Vagina (tissue), 2 donors: ENCODE measurements around the gene ATMIN. TPM values are rescaled to one million over a fixed set of nuclear protein-coding genes. Genes with fewer than 3 reads are reported as not detected.
A peak's percentile ranks its signal among the peaks of the same experiment; 100 is the strongest.

Experiments
- DNase-seq, 2 donors: peaks; one replicate each; pipeline ENCODE4 v3.0.0-alpha.2; 2017; ENCODE audit errors: extremely low spot score in 2 of 2
- H3K27ac ChIP-seq: fragments of 200-600 bp; sonication (generic); one replicate; pipeline ENCODE4 v1.5.1; 2019
- H3K27me3 ChIP-seq: fragments of 200-600 bp; sonication (generic); one replicate; pipeline ENCODE4 v1.5.1; 2019
- H3K36me3 ChIP-seq, 2 donors: fragments of 200-600 bp; sonication (generic); one replicate each; pipeline ENCODE4 v1.5.1; 2017 to 2019
- H3K4me1 ChIP-seq: fragments of 200-600 bp; sonication (generic); one replicate; pipeline ENCODE4 v1.5.1; 2019
- H3K4me3 ChIP-seq, 2 donors: fragments of 200-600 bp; sonication (generic); 1 replicate in 1 of 2; 2 replicates in 1 of 2; pipeline ENCODE4 v1.5.1; 2016 to 2019
- H3K9me3 ChIP-seq: fragments of 200-600 bp; sonication (generic); one replicate; pipeline ENCODE4 v1.5.1; 2019
- CTCF ChIP-seq, 3 experiments: fragments of 450-650 bp in 2 of 3; fragments of 200-600 bp in 1 of 3; sonication (generic) in 1 of 3; IDR thresholded peaks; one replicate each; pipeline ENCODE4 v1.5.1; 2017 to 2019; ENCODE audit warnings: antibody characterized with exemption in 3 of 3, mild to moderate bottlenecking in 2 of 3, moderate library complexity in 2 of 3
- POLR2A ChIP-seq, 2 donors: fragments of 450-650 bp; IDR thresholded peaks; one replicate each; pipeline ENCODE4 v1.6.1; 2017; ENCODE audit warnings: antibody characterized with exemption in 2 of 2, mild to moderate bottlenecking in 2 of 2, moderate library complexity in 2 of 2
- POLR2AphosphoS5 ChIP-seq, 2 donors: sonication (generic); formaldehyde crosslinking; IDR thresholded peaks; one replicate each; pipeline ENCODE4 v1.9.0; 2017; ENCODE audit warnings: antibody characterized with exemption in 2 of 2, mild to moderate bottlenecking in 2 of 2, low read depth in 1 of 2; ENCODE audit not compliant: insufficient read depth in 1 of 2
- intact Hi-C: fragments of 100-400 bp; cut with DNase I; formaldehyde crosslinking; loops from one replicate; pipeline ENCODE4 v1.15.1; 2023
- total RNA-seq: library from RNA; depleted of rRNA; stranded (reverse); fragments of >200 nt; gene quantifications from one replicate; pipeline ENCODE4 v1.2.3, GENCODE V29; 2016

ATMIN gene
- 29.7 TPM for total RNA-seq

DNA sequence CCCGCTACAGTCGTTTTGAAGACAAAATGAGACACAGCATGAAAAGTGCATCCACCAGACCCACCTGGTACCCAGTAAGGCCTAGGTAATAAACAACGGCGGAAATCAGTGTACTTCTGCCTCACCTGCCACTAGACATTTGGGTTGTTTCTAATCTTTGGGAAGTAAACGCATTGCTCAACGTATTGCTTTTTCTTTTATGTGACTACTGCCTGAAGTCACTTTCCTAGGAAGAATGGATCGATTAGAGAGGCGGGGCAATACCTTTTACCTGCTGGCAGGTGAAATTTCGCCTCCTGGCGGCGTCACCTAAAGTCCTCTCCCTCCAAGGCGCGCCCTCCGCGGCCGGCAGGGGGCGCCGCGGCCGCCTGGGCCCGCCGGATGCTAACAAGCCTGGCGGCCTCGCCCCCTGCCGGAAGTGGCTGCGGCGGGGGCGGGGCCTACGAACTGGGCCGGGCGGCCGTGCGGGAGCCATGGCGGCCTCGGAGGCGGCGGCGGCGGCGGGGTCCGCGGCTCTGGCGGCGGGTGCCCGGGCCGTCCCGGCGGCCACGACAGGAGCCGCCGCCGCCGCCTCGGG lies at the start of gene ATMIN:
Gene ATMIN, plus strand, starts transcription at position 445 of the 577 bp plus-strand sequence. Its CDS starts 29 bp downstream, at position 474.
- TF ChIP-seq POLR2AphosphoS5 (IDR thresholded peaks at IDR 0.05; ENCODE audit: insufficient read depth in 1 of 2, low read depth in 1 of 2) (no peak), CTCF (IDR thresholded peaks at IDR 0.05) (peak; percentile 87 to 94 (median 88)), POLR2A (IDR thresholded peaks at IDR 0.05) (peak in 1 of 2 donors; percentile 47)
- H3K4me3 ChIP-seq = peak within 1 kb of the TSS; percentile 65 to 99
- DNase-seq = no peak
- H3K27ac ChIP-seq = peak within 1 kb of the TSS; percentile 51
- H3K27me3 ChIP-seq = no peaks in the 10 kb centered on the region
- intact Hi-C loops = no loop called here
- H3K36me3 ChIP-seq = no peaks in the 10 kb centered on the region
- no peaks in the 10 kb centered on the region for H3K9me3 ChIP-seq
- H3K4me1 ChIP-seq = peaks cover 30% of the 10 kb centered on the region

DNA sequence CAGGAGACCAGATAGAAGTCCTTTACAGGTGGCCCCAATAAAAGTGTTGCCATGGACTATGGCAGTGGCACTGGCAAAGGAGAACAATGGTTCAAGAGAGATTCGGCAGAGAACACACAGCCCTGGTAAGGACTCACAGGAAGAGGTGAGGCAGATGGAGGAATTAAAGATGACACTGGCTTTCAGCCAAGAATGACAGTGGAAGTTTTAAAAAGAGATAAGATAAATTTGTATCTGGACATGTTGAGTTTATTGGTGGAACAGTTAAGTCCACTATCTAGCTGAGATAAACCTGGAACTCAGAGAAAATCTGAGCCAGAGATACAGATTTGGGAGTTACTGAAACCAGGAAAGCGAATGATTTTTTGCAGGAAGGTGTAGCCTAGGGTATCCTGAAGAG lies 49.1 kb upstream of the ATMIN start:
- intact Hi-C loops = no loop called here
- Histone ChIP-seq H3K27ac (no peak overlapping the region), H3K36me3 (no peaks in the 10 kb centered on the region), H3K9me3 (no peaks in the 10 kb centered on the region), H3K27me3 (no peaks in the 10 kb centered on the region), H3K4me3 (no peak overlapping the region), H3K4me1 (no peaks in the 10 kb centered on the region)
- DNase-seq = no peak
- TF ChIP-seq CTCF (IDR thresholded peaks at IDR 0.05) (no peak), POLR2A (IDR thresholded peaks at IDR 0.05) (no peak), POLR2AphosphoS5 (IDR thresholded peaks at IDR 0.05; ENCODE audit: insufficient read depth in 1 of 2, low read depth in 1 of 2) (no peak)

GRCh38 chr16:80988756-80989155 lies 46.9 kb upstream of the ATMIN start:
- Histone ChIP-seq H3K4me3 (no peak overlapping the region), H3K36me3 (no peaks in the 10 kb centered on the region), H3K4me1 (no peaks in the 10 kb centered on the region), H3K27me3 (no peaks in the 10 kb centered on the region), H3K27ac (no peak overlapping the region), H3K9me3 (no peaks in the 10 kb centered on the region)
- TF ChIP-seq POLR2A (IDR thresholded peaks at IDR 0.05) = no peak
- no peak for TF ChIP-seq POLR2AphosphoS5 (IDR thresholded peaks at IDR 0.05; ENCODE audit: insufficient read depth in 1 of 2, low read depth in 1 of 2)
- no peak for TF ChIP-seq CTCF (IDR thresholded peaks at IDR 0.05)
- intact Hi-C loops = no loop called here
- no peak for DNase-seq

DNA sequence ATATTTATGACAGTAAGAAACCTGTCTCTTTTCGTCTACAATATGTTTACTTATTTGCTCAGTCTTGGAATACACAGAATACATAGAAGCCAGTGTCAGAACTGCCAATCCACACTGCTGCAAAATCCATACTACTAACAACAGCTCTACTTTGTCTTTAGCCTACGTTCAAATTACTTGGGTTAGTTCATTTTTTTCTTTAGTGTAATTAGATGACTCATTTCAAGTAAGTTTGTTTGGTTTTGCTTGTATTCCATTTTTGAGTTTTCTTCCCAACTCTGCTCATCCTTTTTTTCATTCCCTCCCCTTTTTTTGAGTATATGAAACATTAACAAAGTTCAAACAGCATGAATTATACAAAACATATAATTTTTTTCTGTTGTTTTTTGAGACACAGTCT lies 45.8 kb upstream of the ATMIN start:
- Histone ChIP-seq H3K27ac (no peak overlapping the region), H3K4me1 (no peaks in the 10 kb centered on the region), H3K4me3 (no peak overlapping the region), H3K36me3 (no peaks in the 10 kb centered on the region), H3K9me3 (no peaks in the 10 kb centered on the region), H3K27me3 (no peaks in the 10 kb centered on the region)
- no peak for TF ChIP-seq CTCF (IDR thresholded peaks at IDR 0.05)
- intact Hi-C loops = no loop called here
- DNase-seq = no peak

- no peaks in the 10 kb centered on the region for H3K27me3 ChIP-seq
- H3K9me3 ChIP-seq = no peaks in the 10 kb centered on the region
- H3K4me3 ChIP-seq = no peak overlapping the region
- DNase-seq = no peak
- TF ChIP-seq POLR2A (IDR thresholded peaks at IDR 0.05) (no peak), POLR2AphosphoS5 (IDR thresholded peaks at IDR 0.05; ENCODE audit: insufficient read depth in 1 of 2, low read depth in 1 of 2) (no peak), CTCF (IDR thresholded peaks at IDR 0.05) (no peak)
- no peaks in the 10 kb centered on the region for H3K4me1 ChIP-seq
- intact Hi-C loops = no loop called here
- no peaks in the 10 kb centered on the region for H3K36me3 ChIP-seq
- no peak overlapping the region for H3K27ac ChIP-seq
These were observed 45.1 kb upstream of the ATMIN start for GRCh38 chr16:80990577-80990976.
